Activated CD8-positive, alpha-beta memory T cell treated with anti-CD3 and anti-CD28 coated beads for 24 hours (primary cell): Measurements from ENCODE around the gene CARMIL1.

ENCODE experiments used
- DNase-seq: peaks from one replicate; pipeline ENCODE4 v3.0.0-alpha.2; 2020

The CARMIL1 gene

GRCh38 chr6:25450469-25451198 is 171.5 kb downstream of the CARMIL1 start:
- DNase-seq = no peak

DNA sequence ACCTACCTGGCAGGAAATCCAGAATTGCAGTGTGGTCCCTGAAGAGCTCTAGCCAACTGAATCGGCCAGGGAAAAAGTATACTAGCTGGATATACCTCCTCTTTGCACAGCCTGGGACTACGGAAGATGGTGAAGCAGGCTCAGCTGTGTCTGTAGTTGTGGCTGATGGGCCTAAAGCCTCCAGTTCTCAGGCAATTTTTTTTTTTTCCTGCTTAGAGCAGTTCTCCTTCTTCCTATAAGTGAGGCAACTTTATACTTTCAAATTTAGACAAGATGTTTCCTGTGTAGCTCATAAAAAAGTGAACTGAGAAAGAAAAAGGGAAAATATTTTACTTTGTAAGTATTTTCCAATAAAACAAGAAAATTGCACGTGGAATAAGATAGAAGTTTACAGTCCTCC is 172.9 kb downstream of the CARMIL1 start:
- no peak for DNase-seq

GRCh38 chr6:25453288-25453687 is 174.1 kb downstream of the CARMIL1 start:
- DNase-seq = no peak

DNA sequence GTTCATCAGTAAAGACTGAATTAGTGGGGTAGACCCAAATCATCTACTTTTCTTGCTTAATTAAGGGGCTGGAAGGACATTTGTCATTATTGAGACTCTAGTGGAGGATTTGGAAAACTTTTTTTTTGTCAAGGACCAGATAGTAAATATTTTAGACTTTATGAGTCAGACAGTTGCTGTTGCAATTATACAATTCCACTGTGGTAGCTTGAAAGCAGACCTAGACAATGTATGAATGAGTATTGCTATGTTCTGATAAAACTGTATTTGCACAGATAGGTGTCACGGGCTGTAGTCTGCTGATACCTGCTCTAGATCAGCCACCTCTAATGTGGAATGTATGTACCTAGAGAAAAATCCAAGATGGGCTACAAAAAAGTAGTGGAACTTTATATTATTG is 175.0 kb downstream of the CARMIL1 start:
- no peak for DNase-seq

DNA sequence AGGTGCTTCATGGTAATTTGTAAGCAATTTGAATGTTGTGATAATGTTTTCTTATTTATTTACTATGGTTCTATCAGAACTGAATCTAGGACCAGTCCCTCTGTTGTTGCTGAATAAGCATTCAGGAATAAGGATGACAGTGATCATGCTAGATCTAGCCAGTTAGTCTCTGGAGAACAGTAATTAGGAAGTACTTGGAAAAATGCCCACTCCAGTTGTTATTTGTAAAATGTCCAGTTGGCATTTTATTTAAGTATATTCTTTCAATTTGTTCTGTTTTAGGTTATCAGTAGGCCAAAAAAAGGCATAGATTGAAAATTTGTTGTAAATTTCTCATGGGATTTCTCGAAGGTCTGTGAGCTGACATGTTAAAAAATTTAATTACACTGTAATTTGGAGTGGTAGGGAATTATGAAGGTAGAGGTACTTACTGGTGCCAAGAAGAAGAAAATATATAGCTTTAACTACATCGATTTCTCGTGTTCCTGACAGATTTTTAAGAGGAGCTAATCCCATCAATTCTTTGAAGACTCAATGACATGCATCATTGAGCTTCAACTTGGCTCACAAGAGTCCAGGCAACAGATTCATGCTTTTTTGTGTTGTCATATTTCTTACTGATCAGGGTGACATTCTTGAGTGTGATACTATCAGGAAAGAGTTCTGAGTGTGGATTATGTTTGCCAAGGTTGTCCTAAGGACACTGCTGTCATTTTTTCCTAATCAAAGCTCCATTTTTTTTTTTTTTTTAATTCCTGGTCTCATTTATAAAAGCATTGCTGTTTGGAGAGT is 177.3 kb downstream of the CARMIL1 start:
- no peak for DNase-seq

GRCh38 chr6:25457516-25457915 is 178.3 kb downstream of the CARMIL1 start:
- DNase-seq = no peak

DNA sequence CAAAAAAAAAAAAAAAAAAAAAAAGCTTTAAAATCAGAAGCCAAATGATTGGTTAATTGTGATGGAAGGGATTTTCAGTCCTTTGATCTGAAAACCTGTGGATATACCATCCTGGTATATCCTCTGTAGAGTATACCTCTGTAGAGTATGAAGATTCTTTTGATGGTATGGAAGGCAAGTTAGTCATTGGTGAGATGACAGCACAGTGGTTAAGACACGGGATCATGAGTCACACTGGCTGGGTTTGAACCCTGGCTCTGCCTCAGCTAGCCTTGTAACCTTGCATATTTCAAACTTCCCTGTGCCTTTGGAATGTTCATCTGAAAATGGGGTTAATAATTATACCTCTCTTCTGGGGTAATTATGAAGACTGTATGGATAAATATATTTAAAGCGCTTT is 179.3 kb downstream of the CARMIL1 start:
- no peak for DNase-seq

DNA sequence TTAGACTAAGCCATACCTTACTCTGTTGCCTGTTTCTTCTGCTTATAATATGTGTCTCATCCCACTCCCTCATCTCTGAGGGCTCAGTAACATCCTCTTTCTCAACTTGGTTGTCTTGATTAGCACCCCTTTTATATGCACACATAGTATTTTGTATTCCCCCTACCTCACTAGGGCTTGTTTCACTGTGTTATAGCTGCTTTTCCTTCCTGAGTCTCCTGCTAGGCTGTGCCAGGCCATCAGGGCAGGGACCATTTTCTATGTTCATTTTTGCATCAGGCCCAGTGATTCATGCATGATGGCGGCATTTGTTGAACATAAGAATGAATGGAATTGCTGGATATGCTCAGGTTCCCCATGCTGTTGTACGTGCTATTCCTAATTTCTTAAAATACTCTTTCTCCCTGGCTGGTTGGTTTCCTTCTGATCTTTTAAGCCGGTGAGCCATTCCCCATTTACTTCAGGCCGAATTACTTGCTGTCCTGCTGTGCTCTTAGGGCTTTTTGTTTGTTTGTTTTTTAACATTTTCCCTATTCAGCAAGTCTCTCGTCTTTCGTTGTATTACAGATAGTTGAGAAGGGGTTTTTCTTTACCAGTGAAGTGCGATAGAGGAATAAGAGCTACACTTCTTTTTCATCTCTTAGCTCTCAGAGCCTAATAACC is 183.2 kb downstream of the CARMIL1 start:
- DNase-seq = no peak

- no peak for DNase-seq
Observed at GRCh38 chr6:25463441-25463840, 184.3 kb downstream of the CARMIL1 start.

- no peak for DNase-seq
Observed at GRCh38 chr6:25464225-25464624, 185.1 kb downstream of the CARMIL1 start.

- no peak for DNase-seq
Observed at GRCh38 chr6:25465941-25466340, 186.8 kb downstream of the CARMIL1 start.

DNA sequence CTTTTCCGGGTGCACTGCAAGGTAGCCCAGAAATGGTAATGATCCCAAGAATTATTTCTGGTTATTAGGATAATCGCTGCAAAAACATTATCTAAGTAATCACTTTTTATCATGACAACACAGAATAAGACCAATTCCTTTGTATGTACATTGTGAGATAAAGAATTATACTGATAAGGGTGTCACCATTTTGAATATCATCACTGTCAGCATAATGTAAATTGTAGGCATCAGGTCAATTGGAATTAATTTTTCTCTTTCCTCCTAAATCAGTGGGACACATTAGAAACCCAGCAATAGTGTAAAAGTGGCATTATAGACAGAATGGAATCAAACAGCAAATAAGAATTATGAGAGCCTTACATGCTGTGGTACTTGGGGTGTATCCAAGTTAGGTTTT is 189.7 kb downstream of the CARMIL1 start:
- DNase-seq = no peak

DNA sequence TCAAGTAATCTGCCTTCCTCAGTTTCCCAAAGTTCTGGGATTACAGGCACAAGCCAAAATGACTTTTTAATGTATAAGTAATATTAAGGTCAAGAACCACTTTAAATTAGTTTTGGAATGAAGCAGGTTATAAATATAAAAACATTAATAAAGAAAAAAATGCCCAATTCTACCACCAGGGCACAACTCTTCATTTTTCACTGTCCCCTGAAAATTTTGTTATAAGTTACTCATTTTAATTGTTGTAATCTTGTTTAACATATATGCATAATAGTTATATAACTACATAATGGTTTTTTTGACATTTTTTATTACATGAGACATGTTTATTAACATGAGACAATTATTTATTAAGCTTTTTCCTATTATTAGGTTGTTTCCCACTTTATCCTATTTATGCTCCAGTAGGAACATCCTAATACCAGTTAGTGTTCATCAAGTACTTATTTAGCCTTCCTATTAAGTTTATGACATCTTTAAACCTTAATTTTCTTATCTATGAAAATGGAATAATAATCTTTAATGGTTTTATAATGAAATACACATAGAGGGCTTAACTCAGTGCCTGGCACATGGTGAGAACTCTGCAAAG is 190.7 kb downstream of the CARMIL1 start:
- DNase-seq = no peak

- no peak for DNase-seq
Observed at GRCh38 chr6:25472306-25472705, 193.1 kb downstream of the CARMIL1 start.

DNA sequence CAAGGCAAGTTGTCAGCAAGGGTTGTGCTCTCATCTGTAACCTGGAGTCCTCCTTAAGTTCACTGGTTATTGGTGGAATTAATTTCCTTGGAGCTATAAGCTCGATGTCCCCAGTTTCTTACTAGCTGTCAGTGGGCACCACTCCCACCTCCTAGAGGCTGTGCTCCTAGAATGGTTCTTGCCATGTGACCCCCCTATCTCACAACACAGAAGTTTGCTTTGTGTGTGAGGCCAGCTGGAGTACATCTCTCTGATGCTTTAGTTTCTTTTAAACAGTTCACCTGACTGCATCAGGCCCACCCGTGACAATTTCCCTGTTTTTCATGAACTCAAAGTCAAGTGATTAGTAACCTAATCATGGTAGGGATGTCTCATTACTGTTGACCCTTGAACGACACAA is 193.7 kb downstream of the CARMIL1 start:
- no peak for DNase-seq

DNA sequence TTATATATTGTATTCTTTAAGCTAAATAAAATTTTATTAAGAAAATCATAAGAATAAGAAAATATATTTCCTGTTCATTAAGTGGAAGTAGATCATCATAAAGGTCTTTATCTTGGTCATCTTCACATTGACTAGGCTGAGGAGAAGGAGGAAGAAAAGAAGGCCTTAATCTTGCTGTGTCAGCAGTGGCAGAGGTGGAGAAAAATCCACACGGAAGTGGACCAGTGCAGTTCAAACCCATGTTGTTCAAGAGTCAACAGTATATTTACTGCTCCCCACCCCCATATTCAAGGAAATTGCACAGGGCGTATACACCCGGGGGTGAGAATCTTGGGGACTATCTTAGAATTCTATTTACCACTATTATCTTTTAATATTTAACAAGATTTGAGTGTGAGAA is 194.3 kb downstream of the CARMIL1 start:
- no peak for DNase-seq

GRCh38 chr6:25476126-25476525 is 197.0 kb downstream of the CARMIL1 start:
- DNase-seq = no peak

DNA sequence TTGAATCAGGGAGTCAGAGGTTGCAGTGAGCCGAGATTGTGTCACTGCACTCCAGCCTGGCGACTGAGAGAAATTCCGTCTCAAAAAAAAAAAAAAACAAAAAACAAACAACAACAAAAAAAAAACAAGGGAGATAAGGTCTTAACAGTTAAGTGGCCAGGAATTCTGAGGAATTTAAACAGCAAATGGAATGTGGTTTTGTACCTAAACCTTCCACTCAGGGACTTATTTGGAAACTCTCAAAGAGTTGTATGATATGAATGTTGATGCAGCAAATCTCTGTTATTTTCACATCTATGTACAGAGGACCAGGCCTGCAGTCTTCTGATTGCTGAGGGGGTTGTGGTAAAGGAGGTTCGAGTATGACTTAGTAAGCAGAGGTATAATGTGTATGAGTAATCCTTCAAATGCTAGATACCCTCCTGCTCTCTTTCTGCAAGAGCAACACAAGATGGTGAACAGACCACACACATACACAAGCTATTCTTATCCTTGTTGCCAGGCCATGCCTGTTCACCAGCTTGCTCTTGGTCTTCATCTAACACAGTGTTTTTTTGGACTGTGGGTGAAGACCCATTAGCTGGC is 197.9 kb downstream of the CARMIL1 start:
- DNase-seq = no peak

- no peak for DNase-seq
Observed at GRCh38 chr6:25478973-25479372, 199.8 kb downstream of the CARMIL1 start.

DNA sequence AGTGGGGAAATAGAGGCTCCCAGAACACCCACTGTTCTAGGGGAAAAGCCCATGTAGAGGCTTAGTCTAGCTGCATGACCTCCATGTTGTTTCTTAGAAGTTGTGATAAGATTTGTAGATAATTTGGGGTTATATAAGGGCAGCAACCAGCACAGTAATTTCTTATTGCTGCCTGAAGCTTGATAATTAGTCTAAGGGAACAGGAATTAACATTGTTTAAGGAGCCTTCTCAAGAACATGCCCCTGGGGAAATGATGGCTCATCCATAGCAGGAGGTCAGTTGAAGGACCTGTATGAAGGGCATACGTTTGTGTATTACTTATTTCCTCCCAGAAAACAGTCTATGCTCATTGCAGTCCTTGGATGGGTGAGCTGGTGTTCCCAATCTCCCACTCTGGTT is 202.1 kb downstream of the CARMIL1 start:
- DNase-seq = no peak

DNA sequence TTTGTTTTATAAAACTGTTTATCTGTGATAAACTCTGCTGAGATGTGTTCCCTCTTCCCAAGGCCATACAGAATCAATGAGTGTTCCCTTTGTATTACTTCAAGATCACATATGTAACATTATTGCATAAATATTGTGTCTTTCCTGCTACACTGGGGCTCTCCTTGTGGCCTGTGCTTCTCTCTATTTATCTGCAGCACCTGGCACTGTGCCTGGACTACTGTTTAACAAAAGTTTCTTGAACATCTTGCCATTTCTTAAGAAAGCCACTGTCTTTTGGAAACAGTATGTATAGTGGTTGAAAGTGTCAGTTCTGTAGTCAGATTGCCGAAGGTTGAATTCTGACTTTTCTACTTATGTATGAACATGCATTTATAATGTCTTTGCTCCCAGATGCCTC is 203.8 kb downstream of the CARMIL1 start:
- no peak for DNase-seq

DNA sequence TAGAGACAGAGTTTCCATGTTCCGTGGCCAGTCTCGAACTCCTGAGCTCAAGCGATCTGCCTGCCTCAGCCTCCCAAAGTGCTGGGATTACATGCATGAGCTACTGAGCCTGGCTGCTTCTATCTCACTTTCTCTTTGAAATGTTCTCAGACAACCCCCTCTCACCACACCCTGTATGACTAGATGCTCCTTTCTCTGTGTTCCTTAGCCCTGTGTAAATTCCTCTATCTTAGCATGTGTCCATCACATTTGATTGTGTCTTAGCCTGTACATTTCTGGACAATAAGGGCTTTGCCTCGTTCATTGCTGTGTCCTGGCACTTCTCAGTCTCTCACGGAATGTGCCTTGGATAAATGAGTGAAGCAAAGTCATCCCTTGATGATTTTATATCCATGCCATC is 204.8 kb downstream of the CARMIL1 start:
- no peak for DNase-seq

DNA sequence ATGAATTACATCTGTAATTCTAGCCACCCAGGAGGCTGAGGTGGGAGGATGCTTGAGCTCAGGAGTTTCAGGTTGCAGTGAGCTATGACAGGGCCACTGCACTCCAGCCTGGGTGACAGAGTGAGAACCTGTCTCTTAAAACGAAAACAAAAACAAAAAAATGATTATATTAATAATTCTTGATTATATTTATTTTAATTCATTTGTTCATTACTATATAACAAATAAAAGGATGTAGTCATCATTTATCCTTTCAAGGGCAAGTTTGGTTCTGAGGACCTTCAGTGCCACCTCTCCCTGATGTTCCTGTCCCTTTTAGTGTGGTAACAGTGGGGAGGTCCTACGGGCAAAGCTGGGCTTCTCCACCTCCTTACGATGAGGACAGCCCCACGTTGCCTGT is 205.7 kb downstream of the CARMIL1 start:
- no peak for DNase-seq
